GM12878 (cell line): Measurements from ENCODE around the gene LANCL2. TPM values are rescaled to one million over a fixed set of nuclear protein-coding genes. Genes with fewer than 3 reads are reported as not detected.

Source experiments
- ATAC-seq: fragments of 200-7000 bp; cut with Tn5 transposase; 3 replicates; pipeline ENCODE4 v1.9.1; 2020; ENCODE audit warnings: mild to moderate bottlenecking, moderate library complexity
- BruUV-seq: library from RNA; stranded (reverse); fragments of 400-500 nt; replicated peaks from 2 replicates; lab custom pipeline; 2021; lab: Mats Ljungman, UMichigan
- CTCF ChIA-PET: fragments of 300-600 bp; sonication (Branson Sonifier 250); formaldehyde crosslinking; extraction: SDS; loops from one replicate; lab custom pipeline; 2021; ENCODE audit warnings: inconsistent platforms; lab: Yijun Ruan, JAX
- POLR2A ChIA-PET: fragments of 350-600 bp; formaldehyde crosslinking; extraction: SDS; loops from one replicate; lab custom pipeline; 2021; ENCODE audit warnings: inconsistent platforms; lab: Charles Lee
- RAD21 ChIA-PET: fragments of 300-600 bp; sonication (Branson Sonifier 250); formaldehyde crosslinking; loops from one replicate; lab custom pipeline; 2023; ENCODE audit warnings: antibody characterized with exemption; ENCODE audit not compliant: unreplicated experiment; lab: Charles Lee
- SMC1A ChIA-PET: fragments of 300-600 bp; sonication (Branson Sonifier 250); formaldehyde crosslinking; loops from one replicate; lab custom pipeline; 2023; ENCODE audit not compliant: unreplicated experiment, uncharacterized antibody; lab: Charles Lee
- DNase-seq: peaks from one replicate; pipeline ENCODE4 v3.0.0-alpha.2; 2011; ENCODE audit warnings: low read depth, low spot score
- FAIRE-seq: peaks from 3 replicates; lab custom pipeline; 2011; peaks lifted over from hg19 to GRCh38; lab: Jason Lieb, UNC
- H2AFZ ChIP-seq: 2 replicates; pipeline ENCODE4 v1.6.0; 2011; ENCODE audit warnings: low read depth, low read length, control low read depth; ENCODE audit not compliant: control insufficient read depth
- H3K27ac ChIP-seq: 2 replicates; pipeline ENCODE4 v1.5.1; 2011; ENCODE audit warnings: control low read depth; ENCODE audit not compliant: control insufficient read depth, insufficient read depth
- H3K27me3 ChIP-seq, 2 experiments: replicated peaks in 1 of 2; 2 replicates each; pipeline versions ENCODE4 v1.6.0 to v1.6.1; 2011; ENCODE audit warnings: low read length in 1 of 2; ENCODE audit not compliant: control insufficient read depth in 2 of 2, insufficient read depth in 2 of 2
- H3K36me3 ChIP-seq, 2 experiments: 2 replicates each; pipeline ENCODE4 v1.5.1; 2011; ENCODE audit warnings: low read length in 1 of 2; ENCODE audit not compliant: control insufficient read depth in 2 of 2, insufficient read depth in 2 of 2
- H3K4me1 ChIP-seq: 2 replicates; pipeline ENCODE4 v1.6.1; 2011; ENCODE audit warnings: mild to moderate bottlenecking, low read length, moderate library complexity, mixed read lengths; ENCODE audit not compliant: control insufficient read depth, insufficient read depth
- H3K4me2 ChIP-seq: 2 replicates; pipeline ENCODE4 v1.6.0; 2011; ENCODE audit warnings: control low read depth; ENCODE audit not compliant: control insufficient read depth, insufficient read depth
- H3K4me3 ChIP-seq: fragments of 200-600 bp; sonication (generic); 2 replicates; pipeline ENCODE4 v1.5.1; 2016
- H3K79me2 ChIP-seq: 2 replicates; pipeline ENCODE4 v1.6.0; 2011; ENCODE audit warnings: low read length; ENCODE audit not compliant: control insufficient read depth, insufficient read depth
- H3K9ac ChIP-seq: 2 replicates; pipeline ENCODE4 v1.8.0; 2011; ENCODE audit warnings: low read length, control low read depth, mixed read lengths; ENCODE audit not compliant: control insufficient read depth, insufficient read depth
- H3K9me3 ChIP-seq: replicated peaks from 3 replicates; pipeline ENCODE4 v1.5.1; 2011; ENCODE audit warnings: mild to moderate bottlenecking, low read length; ENCODE audit not compliant: control insufficient read depth, insufficient read depth
- H4K20me1 ChIP-seq: 2 replicates; pipeline ENCODE4 v1.6.0; 2011; ENCODE audit not compliant: control insufficient read depth, insufficient read depth
- ATF7 ChIP-seq: fragments of 450-650 bp; IDR thresholded peaks from 2 replicates; pipeline ENCODE4 v1.6.1; 2016; ENCODE audit warnings: low read depth, mild to moderate bottlenecking
- FOS ChIP-seq: IDR thresholded peaks from 3 replicates; pipeline ENCODE4 v1.6.1; 2011; ENCODE audit warnings: borderline replicate concordance; ENCODE audit not compliant: insufficient read length; ENCODE audit errors: extremely low read depth
- GATAD2B ChIP-seq: fragments of 450-650 bp; conservative IDR thresholded peaks from 2 replicates; pipeline ENCODE4 v1.6.1; 2017; ENCODE audit warnings: low read depth, mild to moderate bottlenecking, moderate library complexity
- KLF5 ChIP-seq: fragments of 450-650 bp; IDR thresholded peaks from 2 replicates; pipeline ENCODE4 v1.6.1; 2014; ENCODE audit warnings: mild to moderate bottlenecking; ENCODE audit not compliant: partially characterized antibody
- NFIC ChIP-seq: IDR thresholded peaks from 2 replicates; pipeline ENCODE4 v1.6.1; 2012; ENCODE audit warnings: low read depth, mild to moderate bottlenecking, inconsistent platforms, low read length, moderate library complexity
- NR2C1 ChIP-seq: fragments of 450-650 bp; IDR thresholded peaks from 2 replicates; pipeline ENCODE4 v1.6.1; 2017; ENCODE audit warnings: antibody characterized with exemption, mild to moderate bottlenecking, moderate library complexity
- PBX3 ChIP-seq: IDR thresholded peaks from 2 replicates; pipeline ENCODE4 v1.6.1; 2011; ENCODE audit warnings: mild to moderate bottlenecking, low read depth, low read length, moderate library complexity; ENCODE audit not compliant: insufficient replicate concordance
- WGBS: methylation state at CpG from one replicate; pipeline ENCODE4 v1.1.6; 2016; ENCODE audit warnings: low lambda C conversion rate; ENCODE audit not compliant: insufficient replicate concordance, insufficient coverage; ENCODE audit errors: missing lambda C conversion rate; 5-methylcytosine and 5-hydroxymethylcytosine counted together
- in situ Hi-C: fragments of 300-500 bp; cut with MboI; formaldehyde crosslinking; loops from 9 replicates; pipeline ENCODE4 v1.14.3; 2018; ENCODE audit warnings: mixed read lengths
- intact Hi-C: fragments of 100-400 bp; cut with micrococcal nuclease; formaldehyde crosslinking; loops from one replicate; pipeline ENCODE4 v1.14.2; 2022; ENCODE audit not compliant: unreplicated experiment
- polyA plus RNA-seq, 11 experiments: library from polyadenylated mRNA; depleted of rRNA in 4 of 11; unstranded in 6 of 11; stranded (reverse) in 5 of 11; fragments of >200 nt; fragmentation: Nextera tagmentation in 4 of 11; fragmentation: Illumina TruSeq in 1 of 11; extraction: Ambion mirVana in 4 of 11; extraction: Trizol in 1 of 11; gene quantifications; 1 replicate in 1 of 11; 2 replicates in 10 of 11; pipeline versions ENCODE4 v1.2.1 to v1.2.3, GENCODE V29; 2011 to 2016; ENCODE audit warnings: inconsistent platforms in 2 of 11, missing spikeins in 2 of 11, low read depth in 1 of 11
- total RNA-seq, 4 experiments: library from RNA; depleted of rRNA in 3 of 4; stranded (reverse); fragments of >200 nt in 3 of 4; fragmentation: Illumina TruSeq in 1 of 4; extraction: Trizol in 1 of 4; gene quantifications; 2 replicates each; pipeline versions ENCODE4 v1.2.1 to v1.2.3, GENCODE V29; 2013 to 2021

The LANCL2 gene
- total and polyA plus RNA-seq, 10 of the 15 experiments (the other 5 are each of a cell fraction or from before 2014, with no cell fraction given), result 8.1 to 28.6 (median 16.4) TPM

- FAIRE-seq (no peak), ATAC-seq (no peak), DNase-seq (no peak)
- Histone ChIP-seq H3K4me3 (no peak overlapping the region), H3K27me3 (no peaks in the 10 kb centered on the region), H3K4me2 (no peak overlapping the region), H3K36me3 (no peaks in the 10 kb centered on the region; a peak in 2 of 4 replicates), H2AFZ (no peak overlapping the region), H3K27ac (no peak overlapping the region), H3K9ac (no peak overlapping the region), H4K20me1 (no peaks in the 10 kb centered on the region), H3K4me1 (no peaks in the 10 kb centered on the region), H3K79me2 (no peaks in the 10 kb centered on the region), H3K9me3 (no peaks in the 10 kb centered on the region)
- no peak for TF ChIP-seq ATF7
- no peak for TF ChIP-seq NR2C1
- no peak for TF ChIP-seq PBX3
- TF ChIP-seq FOS, result no peak
- no peak for TF ChIP-seq KLF5
- no peak for TF ChIP-seq GATAD2B
- TF ChIP-seq NFIC, result no peak
- RAD21 ChIA-PET, result no interaction called here
- in situ Hi-C loops, result loop anchor here (25.0 kb wide), 1 partner anchor 644 kb away; the partner anchor contains the start of gene SEC61G
- intact Hi-C loops, result no loop called here
- CTCF ChIA-PET, result interaction anchor here (1.3 to 1.4 kb wide), 2 partner anchors 27 to 117 kb away, joined by 3 read pairs; no protein-coding TSS in a partner anchor
- POLR2A ChIA-PET, result no interaction called here
- BruUV-seq, result no TSS peak
- SMC1A ChIA-PET, result no interaction called here
- 98% methylated on average over 16 of the region's 16 CpGs for WGBS
Measured at GRCh38 chr7:55405856-55406541, 40.9 kb downstream of the LANCL2 start.
